HL-60 (cell line): Measurements from ENCODE around the gene POU2AF1.

Source experiments
- DNase-seq, 2 experiments: peaks; one replicate each; pipeline ENCODE4 v3.0.0-alpha.2; 2010 to 2020; ENCODE audit warnings: low read depth in 1 of 2, low spot score in 1 of 2
- H3K27ac ChIP-seq: fragments of 250-450 bp; sonication (Bioruptor Pico); replicated peaks from 2 replicates; pipeline ENCODE4 v1.5.1; 2020; ENCODE audit warnings: mild to moderate bottlenecking, moderate library complexity
- H3K27me3 ChIP-seq: fragments of 250-450 bp; sonication (Bioruptor Pico); 2 replicates; pipeline ENCODE4 v1.5.1; 2021; ENCODE audit warnings: mild to moderate bottlenecking, moderate library complexity; ENCODE audit not compliant: insufficient read depth, poor library complexity, severe bottlenecking
- H3K4me3 ChIP-seq: replicated peaks from 2 replicates; pipeline ENCODE4 v1.5.1; 2011; ENCODE audit warnings: mild to moderate bottlenecking, control low read depth, low read length; ENCODE audit not compliant: insufficient read depth
- CTCF ChIP-seq: IDR thresholded peaks from one replicate; pipeline ENCODE4 v1.5.1; 2011; ENCODE audit warnings: low read length, control low read depth, inconsistent platforms; ENCODE audit not compliant: insufficient read depth
- GABPA ChIP-seq: IDR thresholded peaks from 2 replicates; pipeline ENCODE4 v1.6.1; 2012; ENCODE audit warnings: low read depth
- POLR2AphosphoS5 ChIP-seq: IDR thresholded peaks from 2 replicates; pipeline ENCODE4 v1.6.1; 2012; ENCODE audit warnings: low read depth
- REST ChIP-seq: IDR thresholded peaks from 2 replicates; pipeline ENCODE4 v1.6.1; 2012; ENCODE audit warnings: low read depth; ENCODE audit not compliant: insufficient replicate concordance
- SPI1 ChIP-seq: IDR thresholded peaks from 2 replicates; pipeline ENCODE4 v1.6.1; 2012; ENCODE audit warnings: low read depth, mild to moderate bottlenecking, borderline replicate concordance

POU2AF1 gene

GRCh38 chr11:111335549-111335948 is 43.5 kb downstream of the POU2AF1 start:
- DNase-seq: no peak
- no peak overlapping the region for H3K27ac ChIP-seq
- no peak for TF ChIP-seq REST
- TF ChIP-seq SPI1: no peak
- no peak for TF ChIP-seq POLR2AphosphoS5
- TF ChIP-seq GABPA: no peak
- no peak for TF ChIP-seq CTCF
- H3K27me3 ChIP-seq: no peaks in the 10 kb centered on the region
- no peak overlapping the region for H3K4me3 ChIP-seq

GRCh38 chr11:111334532-111335502 is 44.3 kb downstream of the POU2AF1 start:
- no peak for DNase-seq
- H3K27me3 ChIP-seq: no peaks in the 10 kb centered on the region
- TF ChIP-seq CTCF (no peak), REST (no peak), SPI1 (no peak), POLR2AphosphoS5 (no peak), GABPA (no peak)
- no peak overlapping the region for H3K27ac ChIP-seq
- no peak overlapping the region for H3K4me3 ChIP-seq

GRCh38 chr11:111331711-111332479 is 47.2 kb downstream of the POU2AF1 start:
- H3K4me3 ChIP-seq: no peak overlapping the region
- no peak overlapping the region for H3K27ac ChIP-seq
- TF ChIP-seq REST: no peak
- no peak for TF ChIP-seq POLR2AphosphoS5
- no peak for TF ChIP-seq SPI1
- TF ChIP-seq GABPA: no peak
- no peak for TF ChIP-seq CTCF
- no peaks in the 10 kb centered on the region for H3K27me3 ChIP-seq
- DNase-seq: no peak
